HG03342 (cell line): Measurements from ENCODE around the gene NSL1.

Experiments used
- ATAC-seq: cut with Tn5 transposase; IDR thresholded peaks from one replicate; pipeline ENCODE4 v1.9.1; 2021; ENCODE audit warnings: mild to moderate bottlenecking, moderate library complexity; ENCODE audit not compliant: unreplicated experiment

NSL1 gene

GRCh38 chr1:212687811-212688210 is 103.8 kb downstream of the NSL1 start:
- no peak for ATAC-seq

DNA sequence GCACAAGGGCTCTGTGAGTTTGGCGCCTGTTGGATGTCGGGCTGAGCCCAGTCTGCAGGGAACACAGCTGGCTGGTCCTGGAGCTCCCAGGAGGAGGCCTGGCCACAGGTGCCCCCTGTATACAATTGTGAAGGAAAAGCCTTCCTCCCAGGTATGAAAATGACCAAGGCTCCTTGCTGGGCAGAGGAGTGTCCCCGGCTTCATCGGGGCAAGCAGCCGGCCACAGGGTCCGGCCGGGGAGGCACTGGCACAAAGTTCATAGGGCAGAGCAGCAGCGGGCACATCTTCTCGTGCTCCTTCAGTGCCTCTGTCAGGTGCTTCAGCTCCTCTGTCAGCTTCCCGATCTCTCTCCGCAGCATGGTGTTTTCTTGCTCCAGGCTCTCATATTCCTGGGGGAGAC is 105.0 kb downstream of the NSL1 start:
- ATAC-seq, result no peak

DNA sequence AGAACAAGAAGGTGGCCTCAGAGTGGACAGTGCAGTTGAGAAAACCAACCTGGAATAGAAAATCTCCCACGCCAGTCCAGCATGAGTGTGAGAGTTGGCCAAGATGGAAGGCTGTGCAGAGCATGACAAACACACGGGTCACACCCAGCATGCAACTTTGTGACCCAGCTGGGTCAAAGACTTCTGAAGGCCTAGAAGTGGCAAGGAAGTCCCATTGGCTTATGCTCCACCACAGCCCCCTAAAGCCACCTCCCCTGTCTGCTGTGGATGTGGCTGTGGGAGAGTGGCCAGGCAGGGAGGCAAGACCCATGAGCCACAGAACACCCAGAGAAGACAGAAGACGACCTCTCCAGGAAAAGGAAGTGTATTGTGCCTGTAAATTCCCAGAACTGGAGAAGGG is 105.5 kb downstream of the NSL1 start:
- ATAC-seq, result no peak

GRCh38 chr1:212685429-212685828 is 106.1 kb downstream of the NSL1 start:
- no peak for ATAC-seq

- no peak for ATAC-seq
Measured at GRCh38 chr1:212684521-212685090, 107.0 kb downstream of the NSL1 start.

GRCh38 chr1:212684076-212684475 is 107.5 kb downstream of the NSL1 start:
- ATAC-seq, result no peak

GRCh38 chr1:212683357-212683722 is 108.2 kb downstream of the NSL1 start:
- peak; percentile 70 for ATAC-seq

GRCh38 chr1:212680680-212681389 is 110.7 kb downstream of the NSL1 start:
- ATAC-seq, result no peak

GRCh38 chr1:212678456-212679410 is 112.8 kb downstream of the NSL1 start:
- ATAC-seq, result peak; percentile 62

- no peak for ATAC-seq
Measured at GRCh38 chr1:212677573-212677972, 114.0 kb downstream of the NSL1 start.

GRCh38 chr1:212677136-212677535 is 114.4 kb downstream of the NSL1 start:
- no peak for ATAC-seq
